ENCODE data around the gene MRAP.

MRAP gene

GRCh38 chr21:32298148-32298559 lies 501 bp upstream of the MRAP start:
- no peaks in the 10 kb centered on the region for H3K79me2 ChIP-seq (ENCODE audit: control insufficient read depth, low read length)
- no peaks in the 10 kb centered on the region for H3K27me3 ChIP-seq (ENCODE audit: control insufficient read depth, low read length)
- H3K9me3 ChIP-seq (ENCODE audit: control insufficient read depth, insufficient read depth, low read length) = no peaks in the 10 kb centered on the region
- H4K20me1 ChIP-seq (ENCODE audit: control insufficient read depth, insufficient read depth, low read depth, low read length) = no peaks in the 10 kb centered on the region
- no peak overlapping the region for H3K4me2 ChIP-seq (ENCODE audit: low read length)
- TF ChIP-seq EZH2phosphoT487 (IDR thresholded peaks at IDR 0.05; ENCODE audit: borderline replicate concordance, low read length) (no peak), CTCF (IDR thresholded peaks at IDR 0.05; ENCODE audit: low read depth, low read length, poor library complexity, severe bottlenecking) (no peak)
- H3K4me3 ChIP-seq (ENCODE audit: low read length) = no peak overlapping the region
- no peaks in the 10 kb centered on the region for H3K4me1 ChIP-seq (ENCODE audit: control insufficient read depth, low read length)
- H3K27ac ChIP-seq (ENCODE audit: low read depth, low read length) = no peak overlapping the region
- no peaks in the 10 kb centered on the region for H3K9me2 ChIP-seq (replicated peaks; ENCODE audit: control insufficient read depth, low read length)
- H3K36me3 ChIP-seq (ENCODE audit: control insufficient read depth, low read length) = peaks cover 8% of the 10 kb centered on the region; the same call in 1 of the 2 replicates
- H3F3A ChIP-seq (ENCODE audit: control insufficient read depth, insufficient read depth) = peaks cover 3% of the 10 kb centered on the region; the same call in 1 of the 2 replicates

- Histone ChIP-seq H3K36me3 (ENCODE audit: control insufficient read depth, low read length) (peaks cover 8% of the 10 kb centered on the region; the same call in 1 of the 2 replicates), H3K4me2 (ENCODE audit: low read length) (no peak overlapping the region), H3K27me3 (ENCODE audit: control insufficient read depth, low read length) (no peaks in the 10 kb centered on the region), H3K79me2 (ENCODE audit: control insufficient read depth, low read length) (no peaks in the 10 kb centered on the region), H3K9me3 (ENCODE audit: control insufficient read depth, insufficient read depth, low read length) (no peaks in the 10 kb centered on the region), H3F3A (ENCODE audit: control insufficient read depth, insufficient read depth) (peaks cover 3% of the 10 kb centered on the region; the same call in 1 of the 2 replicates), H4K20me1 (ENCODE audit: control insufficient read depth, insufficient read depth, low read depth, low read length) (no peaks in the 10 kb centered on the region), H3K27ac (ENCODE audit: low read depth, low read length) (no peak overlapping the region), H3K4me1 (ENCODE audit: control insufficient read depth, low read length) (no peaks in the 10 kb centered on the region), H3K9me2 (replicated peaks; ENCODE audit: control insufficient read depth, low read length) (no peaks in the 10 kb centered on the region), H3K4me3 (ENCODE audit: low read length) (no peak overlapping the region)
- TF ChIP-seq EZH2phosphoT487 (IDR thresholded peaks at IDR 0.05; ENCODE audit: borderline replicate concordance, low read length) = no peak
These were observed 1.0 kb downstream of the MRAP start for GRCh38 chr21:32299695-32300094.

DNA sequence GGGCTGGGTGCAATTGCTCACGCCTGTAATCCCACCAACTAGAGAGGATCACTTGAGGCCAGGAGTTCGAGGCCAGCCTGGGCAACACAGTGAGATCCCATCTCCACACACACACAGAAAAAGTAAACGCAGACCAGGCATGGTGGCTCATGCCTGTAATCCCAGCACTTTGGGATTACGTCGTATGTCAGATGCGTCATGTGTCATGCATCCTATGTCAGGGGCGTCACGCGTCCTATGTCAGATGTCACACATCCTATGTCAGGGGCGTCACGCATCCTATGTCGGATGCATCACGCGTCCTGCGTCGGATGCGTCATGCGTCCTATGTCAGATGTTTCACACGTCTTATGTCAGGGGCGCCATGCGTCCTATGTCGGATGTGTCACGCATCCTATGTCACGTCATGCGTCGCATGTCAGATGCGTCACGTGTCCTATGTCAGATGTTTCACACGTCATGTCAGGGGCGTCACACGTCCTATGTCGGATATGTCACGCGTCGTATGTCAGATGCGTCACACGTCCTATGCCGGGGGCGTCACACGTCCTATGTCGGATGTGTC lies 1.5 kb downstream of the MRAP start:
- peaks cover 3% of the 10 kb centered on the region; the same call in 1 of the 2 replicates for H3F3A ChIP-seq (ENCODE audit: control insufficient read depth, insufficient read depth)
- no peaks in the 10 kb centered on the region for H3K27me3 ChIP-seq (ENCODE audit: control insufficient read depth, low read length)
- no peaks in the 10 kb centered on the region for H3K9me2 ChIP-seq (replicated peaks; ENCODE audit: control insufficient read depth, low read length)

More for the DNA sequence above, 1.5 kb downstream of the MRAP start:
- no peaks in the 10 kb centered on the region for H3K79me2 ChIP-seq (ENCODE audit: control insufficient read depth, low read length)
- peaks cover 8% of the 10 kb centered on the region; the same call in 1 of the 2 replicates for H3K36me3 ChIP-seq (ENCODE audit: control insufficient read depth, low read length)
- no peaks in the 10 kb centered on the region for H3K9me3 ChIP-seq (ENCODE audit: control insufficient read depth, insufficient read depth, low read length)
- H3K27ac ChIP-seq (ENCODE audit: low read depth, low read length) = no peak overlapping the region
- TF ChIP-seq CTCF (IDR thresholded peaks at IDR 0.05; ENCODE audit: low read depth, low read length, poor library complexity, severe bottlenecking) = no peak
- H4K20me1 ChIP-seq (ENCODE audit: control insufficient read depth, insufficient read depth, low read depth, low read length) = no peaks in the 10 kb centered on the region
- H3K4me2 ChIP-seq (ENCODE audit: low read length) = no peak overlapping the region
- no peak overlapping the region for H3K4me3 ChIP-seq (ENCODE audit: low read length)
- no peaks in the 10 kb centered on the region for H3K4me1 ChIP-seq (ENCODE audit: control insufficient read depth, low read length)
